Right lobe of liver (tissue), 6 donors: ENCODE measurements around the gene DNAJC5. TPM values are rescaled to one million over a fixed set of nuclear protein-coding genes. Genes with fewer than 3 reads are reported as not detected.
"Not testable (repeated sequence)": the region's sequence is repeated elsewhere in the genome, so short reads cannot be mapped to it uniquely, and the experiment has no call there.

Source experiments
- ATAC-seq, 4 donors: fragments of 200-7000 bp; cut with Tn5 transposase; one replicate each; pipeline ENCODE4 v1.9.1; 2020; ENCODE audit warnings: mild to moderate bottlenecking in 4 of 4, moderate library complexity in 4 of 4
- DNase-seq, 3 donors: peaks; one replicate each; pipeline ENCODE4 v3.0.0-alpha.2; 2020
- H3K27ac ChIP-seq, 3 donors: fragments of 200-600 bp; one replicate each; pipeline ENCODE4 v1.8.0; 2022
- H3K27me3 ChIP-seq, 2 donors: fragments of 200-600 bp; one replicate each; pipeline ENCODE4 v1.8.0; 2022
- H3K36me3 ChIP-seq, 4 donors: fragments of 200-600 bp; sonication (generic) in 1 of 4; one replicate each; pipeline versions ENCODE4 v1.5.1 to v1.8.0; 2017 to 2022; ENCODE audit warnings: control low read depth in 1 of 4
- H3K4me1 ChIP-seq, 4 donors: fragments of 200-600 bp; sonication (generic) in 1 of 4; one replicate each; pipeline versions ENCODE4 v1.5.1 to v1.8.0; 2017 to 2022; ENCODE audit warnings: control low read depth in 1 of 4
- H3K4me3 ChIP-seq, 3 donors: fragments of 200-600 bp; one replicate each; pipeline ENCODE4 v1.8.0; 2022
- H3K9me3 ChIP-seq, 4 donors: fragments of 200-600 bp; sonication (generic) in 1 of 4; one replicate each; pipeline versions ENCODE4 v1.5.1 to v1.8.0; 2017 to 2022; ENCODE audit warnings: control low read depth in 1 of 4
- POLR2A ChIP-seq: fragments of 450-650 bp; IDR thresholded peaks from one replicate; pipeline ENCODE4 v1.6.1; 2017; ENCODE audit warnings: antibody characterized with exemption, mild to moderate bottlenecking
- WGBS: methylation state at CpG from one replicate; pipeline ENCODE4 v1.1.6; 2018; ENCODE audit warnings: low coverage, low lambda C conversion rate; ENCODE audit not compliant: insufficient coverage; ENCODE audit errors: missing lambda C conversion rate; 5-methylcytosine and 5-hydroxymethylcytosine counted together
- intact Hi-C, 2 donors: fragments of 100-400 bp; cut with DNase I; formaldehyde crosslinking; loops; one replicate each; pipeline versions ENCODE4 v1.11.2 to v1.14.1; 2022
- total RNA-seq, 6 experiments: library from RNA; depleted of rRNA in 2 of 6; stranded (reverse); fragments of >200 nt in 2 of 6; fragmentation: NEBNext Ultra II Directional in 3 of 6; extraction: Animal tissue kit (Norgen Biotek cat#: 25700) in 3 of 6; gene quantifications; one replicate each; pipeline versions ENCODE4 v1.1.0 to v1.2.4, GENCODE V29; 2016 to 2023
- TF ChIP-seq, protein P1 (sequence below), 4 donors: fragments of 200-600 bp in 3 of 4; fragments of 450-650 bp in 1 of 4; IDR thresholded peaks; one replicate each; pipeline versions ENCODE4 v1.5.1 to v1.8.0; 2016 to 2022; ENCODE audit warnings: antibody characterized with exemption in 4 of 4, mild to moderate bottlenecking in 2 of 4
- donor health status: DM: no; HTN: yes; CAD: no.
- donor health status: DM: no; HTN: no; CAD: no.
- donor health status: DM: no; HTN: no; CAD: no.
- donor health status: DM: no; HTN: yes; CAD: no.
- donor health status: DM: no; HTN: yes; CAD: no.

DNAJC5 gene
- total RNA-seq, 6 experiments from 2014 or later: 10.7 to 26.0 (median 15.1) TPM

DNA sequence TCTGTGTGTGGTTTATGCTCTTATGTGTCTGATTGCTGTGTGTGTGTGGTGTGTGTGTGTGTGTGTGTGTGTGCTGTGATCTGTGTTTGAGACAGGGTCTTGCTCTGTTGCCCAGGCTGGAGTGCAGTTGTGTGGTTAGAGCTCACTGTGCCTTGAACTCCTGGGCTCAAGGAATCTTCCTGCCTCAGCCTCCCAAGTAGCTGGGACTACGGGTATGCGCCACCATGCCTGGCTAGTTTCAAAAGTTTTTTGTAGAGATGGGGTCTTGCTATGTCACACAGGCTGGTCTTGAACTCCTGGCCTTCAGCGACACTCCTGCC is 78.2 kb downstream of the DNAJC5 start:
- no peaks in the 10 kb centered on the region for H3K27me3 ChIP-seq
- ATAC-seq: no peak
- no peaks in the 10 kb centered on the region for H3K36me3 ChIP-seq
- H3K9me3 ChIP-seq: no peaks in the 10 kb centered on the region
- WGBS: 72% methylated on average over 3 of the region's 3 CpGs
- no peak overlapping the region for H3K27ac ChIP-seq
- intact Hi-C loops: loop anchor here (10.0 kb wide), 2 partner anchors 428 to 438 kb away; partner anchors contain the start of genes PTK6 (in 1 of the 2) and SRMS (in 1 of the 2)
- no peak for DNase-seq
- no peak for TF ChIP-seq POLR2A
- TF ChIP-seq, protein P1, sequence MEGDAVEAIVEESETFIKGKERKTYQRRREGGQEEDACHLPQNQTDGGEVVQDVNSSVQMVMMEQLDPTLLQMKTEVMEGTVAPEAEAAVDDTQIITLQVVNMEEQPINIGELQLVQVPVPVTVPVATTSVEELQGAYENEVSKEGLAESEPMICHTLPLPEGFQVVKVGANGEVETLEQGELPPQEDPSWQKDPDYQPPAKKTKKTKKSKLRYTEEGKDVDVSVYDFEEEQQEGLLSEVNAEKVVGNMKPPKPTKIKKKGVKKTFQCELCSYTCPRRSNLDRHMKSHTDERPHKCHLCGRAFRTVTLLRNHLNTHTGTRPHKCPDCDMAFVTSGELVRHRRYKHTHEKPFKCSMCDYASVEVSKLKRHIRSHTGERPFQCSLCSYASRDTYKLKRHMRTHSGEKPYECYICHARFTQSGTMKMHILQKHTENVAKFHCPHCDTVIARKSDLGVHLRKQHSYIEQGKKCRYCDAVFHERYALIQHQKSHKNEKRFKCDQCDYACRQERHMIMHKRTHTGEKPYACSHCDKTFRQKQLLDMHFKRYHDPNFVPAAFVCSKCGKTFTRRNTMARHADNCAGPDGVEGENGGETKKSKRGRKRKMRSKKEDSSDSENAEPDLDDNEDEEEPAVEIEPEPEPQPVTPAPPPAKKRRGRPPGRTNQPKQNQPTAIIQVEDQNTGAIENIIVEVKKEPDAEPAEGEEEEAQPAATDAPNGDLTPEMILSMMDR (IDR thresholded peaks at IDR 0.05): no peak
- peaks cover 0 to 21% (median 7%) of the 10 kb centered on the region in 4 donors for H3K4me1 ChIP-seq
- H3K4me3 ChIP-seq: no peak overlapping the region

DNA sequence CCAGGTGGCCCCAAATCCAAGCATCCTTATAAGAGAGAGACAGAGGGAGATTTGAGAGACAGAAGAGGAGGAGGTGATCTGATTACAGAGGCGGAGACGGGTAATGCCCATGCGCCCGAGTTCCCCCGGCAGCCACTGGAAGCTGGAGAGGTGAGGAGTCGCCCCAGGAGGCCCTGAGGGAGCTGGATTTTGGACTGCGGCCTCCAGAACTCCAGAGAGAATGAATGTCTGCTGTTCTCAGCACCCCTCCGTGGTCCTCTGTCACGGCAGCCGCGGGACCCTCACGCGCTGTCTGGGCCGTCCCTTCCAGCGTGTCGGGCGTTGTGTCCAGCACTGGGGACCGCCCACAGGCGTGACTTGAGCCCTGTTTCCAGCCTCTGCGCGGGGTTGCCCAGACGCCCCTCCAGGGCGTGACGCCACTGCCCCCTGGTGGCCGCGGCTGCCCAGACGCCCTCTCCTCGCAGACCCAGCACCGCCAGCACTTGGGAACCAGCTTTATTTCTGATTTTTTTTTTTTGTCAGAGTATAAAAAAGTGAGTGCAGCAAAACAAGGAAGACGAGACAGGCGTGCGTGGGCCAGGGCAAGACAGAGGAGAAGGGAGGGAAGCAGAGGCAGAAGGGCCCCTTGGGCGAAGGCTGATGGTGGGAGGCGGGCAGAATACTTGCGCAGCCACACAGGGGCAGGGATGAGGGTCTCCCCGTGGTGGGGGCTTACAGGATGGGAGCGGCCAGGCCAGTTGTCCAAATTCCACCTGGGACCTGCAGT is 78.9 kb downstream of the DNAJC5 start:
- Histone ChIP-seq H3K27ac (peak overlapping the region in 1 of 3 donors; percentile 19), H3K4me1 (peaks cover 0 to 18% (median 6%) of the 10 kb centered on the region in 4 donors), H3K36me3 (no peaks in the 10 kb centered on the region), H3K9me3 (no peaks in the 10 kb centered on the region), H3K4me3 (peak overlapping the region; percentile 23 to 45 (median 39)), H3K27me3 (no peaks in the 10 kb centered on the region)
- WGBS: 21% methylated on average over 14 of the region's 37 CpGs
- peak; percentile 76 to 86 (median 82) for ATAC-seq
- DNase-seq: peak; percentile 91 to 93 (median 91)
- intact Hi-C loops: loop anchor here (10.0 kb wide), 2 partner anchors 429 to 439 kb away; partner anchors contain the start of genes PTK6 (in 1 of the 2) and SRMS (in 1 of the 2)
- TF ChIP-seq, protein P1 (IDR thresholded peaks at IDR 0.05): peak; percentile 94 to 100 (median 99)
- no peak for TF ChIP-seq POLR2A

DNA sequence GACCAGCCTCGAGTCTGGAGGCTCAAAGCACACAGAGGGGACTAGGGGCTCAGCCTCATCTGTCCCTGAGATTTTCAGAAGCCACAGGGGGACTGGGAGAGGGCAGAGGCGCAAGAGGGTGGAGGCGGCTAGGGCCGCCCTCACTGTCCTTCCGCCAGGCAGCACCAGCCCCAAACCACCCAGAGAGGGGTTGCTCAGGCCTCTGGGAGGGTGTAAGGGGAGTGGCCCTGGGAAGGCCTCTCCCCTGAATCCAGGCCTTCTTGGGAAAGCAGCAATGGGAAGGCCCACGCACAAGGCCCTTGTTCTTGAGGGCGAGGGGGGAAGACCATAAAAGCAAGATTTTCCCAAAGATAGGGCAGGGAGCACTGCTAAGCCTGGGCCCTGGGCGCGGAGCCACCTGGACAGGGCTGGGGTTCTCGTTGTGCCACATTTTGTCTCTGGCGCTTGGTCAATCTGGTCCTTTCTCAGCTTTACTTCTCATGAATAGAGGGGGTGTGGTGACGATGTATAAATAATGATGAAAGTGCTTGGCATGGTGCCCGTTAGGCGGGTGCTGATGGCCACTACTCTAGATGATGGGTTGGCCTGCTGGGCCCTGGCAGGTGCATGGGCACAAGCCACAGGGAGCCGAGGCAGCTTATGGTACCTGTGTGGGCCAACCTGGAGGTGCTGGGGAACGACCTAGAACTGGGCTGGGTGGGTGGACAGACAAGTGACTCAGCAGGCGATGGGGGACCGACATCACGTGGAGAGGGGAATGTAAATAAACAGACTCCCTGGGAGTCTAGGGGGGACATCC is 79.7 kb downstream of the DNAJC5 start:
- Histone ChIP-seq H3K27ac (peak overlapping the region in 1 of 3 donors; percentile 19), H3K9me3 (no peaks in the 10 kb centered on the region), H3K4me1 (peaks cover 0 to 17% (median 6%) of the 10 kb centered on the region in 4 donors), H3K27me3 (no peaks in the 10 kb centered on the region), H3K4me3 (no peak overlapping the region), H3K36me3 (no peaks in the 10 kb centered on the region)
- TF ChIP-seq, protein P1 (IDR thresholded peaks at IDR 0.05): no peak
- no peak for TF ChIP-seq POLR2A
- DNase-seq: peak; percentile 52 to 85 (median 78)
- WGBS: 45% methylated on average over 9 of the region's 19 CpGs
- peak; percentile 24 to 53 (median 31) for ATAC-seq
- intact Hi-C loops: loop anchor here (10.0 kb wide), 2 partner anchors 430 to 440 kb away; partner anchors contain the start of genes PTK6 (in 1 of the 2) and SRMS (in 1 of the 2)

DNA sequence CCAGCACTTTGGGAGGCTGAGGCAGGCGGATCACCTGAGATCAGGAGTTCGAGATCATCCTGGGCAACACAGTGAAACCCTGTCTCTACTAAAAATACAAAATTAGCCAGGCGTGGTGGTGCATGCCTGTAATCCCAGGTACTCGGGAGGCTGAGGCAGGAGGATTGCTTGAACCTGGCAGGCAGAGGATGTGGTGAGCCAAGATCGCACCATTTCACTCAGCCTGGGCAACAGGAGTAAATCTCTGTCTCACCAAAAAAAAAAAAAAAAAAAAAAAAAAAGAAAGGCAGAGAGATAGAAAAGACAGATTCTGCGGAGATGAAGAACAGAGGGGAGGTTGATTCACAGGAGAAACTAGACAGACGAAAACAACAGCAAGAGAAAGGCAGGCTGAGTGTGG is 81.6 kb downstream of the DNAJC5 start:
- peaks cover 0 to 25% (median 10%) of the 10 kb centered on the region in 4 donors for H3K4me1 ChIP-seq
- not testable (repeated sequence) for ATAC-seq, H3K36me3 ChIP-seq, DNase-seq, H3K4me3 ChIP-seq, H3K27me3 ChIP-seq, H3K27ac ChIP-seq, H3K9me3 ChIP-seq
- intact Hi-C loops: loop anchor here (10.0 kb wide), 2 partner anchors 432 to 442 kb away; partner anchors contain the start of genes PTK6 (in 1 of the 2) and SRMS (in 1 of the 2)
- 72% methylated on average over 4 of the region's 7 CpGs for WGBS
